BJ (cell line): ENCODE results near the gene TACR1. TPM values are rescaled to one million over a fixed set of nuclear protein-coding genes. Genes with fewer than 3 reads are reported as not detected.

ENCODE experiments used
- CTCF ChIA-PET: fragments of 350-600 bp; formaldehyde crosslinking; extraction: SDS; loops from one replicate; lab custom pipeline; 2021; ENCODE audit warnings: antibody characterized with exemption, inconsistent platforms; lab: Yijun Ruan, JAX
- POLR2A ChIA-PET: fragments of 300-600 bp; sonication (Branson Sonifier 250); formaldehyde crosslinking; extraction: SDS; loops from one replicate; lab custom pipeline; 2021; ENCODE audit warnings: antibody characterized with exemption; lab: Charles Lee
- DNase-seq: peaks from one replicate; pipeline ENCODE4 v3.0.0-alpha.2; 2011; ENCODE audit warnings: low read depth
- H3K27me3 ChIP-seq: 2 replicates; pipeline ENCODE4 v1.6.0; 2011; ENCODE audit warnings: low read length; ENCODE audit not compliant: control insufficient read depth, insufficient read depth
- H3K36me3 ChIP-seq: 2 replicates; pipeline ENCODE4 v1.5.1; 2011; ENCODE audit warnings: low read length; ENCODE audit not compliant: control insufficient read depth, insufficient read depth
- H3K4me3 ChIP-seq: 2 replicates; pipeline ENCODE4 v1.5.1; 2011; ENCODE audit warnings: low read depth, mild to moderate bottlenecking, control low read depth, low read length
- CTCF ChIP-seq: IDR thresholded peaks from 2 replicates; pipeline ENCODE4 v1.5.1; 2011; ENCODE audit warnings: low read depth, mild to moderate bottlenecking, control low read depth, inconsistent platforms, low read length, moderate library complexity; ENCODE audit not compliant: insufficient read depth
- polyA plus RNA-seq: library from polyadenylated mRNA; depleted of rRNA; stranded (reverse); fragments of >200 nt; gene quantifications from 2 replicates; pipeline ENCODE4 v1.2.3, GENCODE V29; 2011

TACR1 gene
- polyA plus RNA-seq, 1 experiment: 0.07 TPM

- CTCF ChIA-PET: no interaction called here
- POLR2A ChIA-PET: no interaction called here
- TF ChIP-seq CTCF: no peak
- Histone ChIP-seq H3K4me3 (no peak overlapping the region), H3K27me3 (no peaks in the 10 kb centered on the region), H3K36me3 (no peaks in the 10 kb centered on the region)
- no peak for DNase-seq
Measured at GRCh38 chr2:75180476-75180875, 18.8 kb downstream of the TACR1 start.

- ChIA-PET CTCF (no interaction called here), POLR2A (no interaction called here)
- TF ChIP-seq CTCF: no peak
- Histone ChIP-seq H3K27me3 (no peaks in the 10 kb centered on the region), H3K36me3 (no peaks in the 10 kb centered on the region), H3K4me3 (no peak overlapping the region)
- DNase-seq: no peak
Measured at GRCh38 chr2:75177427-75177826, 21.9 kb downstream of the TACR1 start.

GRCh38 chr2:75175456-75175855 lies 23.9 kb downstream of the TACR1 start:
- ChIA-PET CTCF (no interaction called here), POLR2A (no interaction called here)

GRCh38 chr2:75174981-75175380 lies 24.3 kb downstream of the TACR1 start:
- POLR2A ChIA-PET: no interaction called here
- TF ChIP-seq CTCF: no peak
- no peak overlapping the region for H3K4me3 ChIP-seq
- no peaks in the 10 kb centered on the region for H3K27me3 ChIP-seq
- H3K36me3 ChIP-seq: no peaks in the 10 kb centered on the region
- CTCF ChIA-PET: no interaction called here
- no peak for DNase-seq

More at GRCh38 chr2:75175456-75175855, 23.9 kb downstream of the TACR1 start:
- TF ChIP-seq CTCF: no peak
- no peak for DNase-seq
- H3K27me3 ChIP-seq: no peaks in the 10 kb centered on the region
- no peak overlapping the region for H3K4me3 ChIP-seq
- H3K36me3 ChIP-seq: no peaks in the 10 kb centered on the region

GRCh38 chr2:75174519-75174918 lies 24.8 kb downstream of the TACR1 start:
- ChIA-PET POLR2A (no interaction called here), CTCF (no interaction called here)
- DNase-seq: no peak
- TF ChIP-seq CTCF: no peak
- Histone ChIP-seq H3K4me3 (no peak overlapping the region), H3K27me3 (no peaks in the 10 kb centered on the region), H3K36me3 (no peaks in the 10 kb centered on the region)
